NCI-H526 treated with DMSO at 0.1 percent for 48 hours (cell line): ENCODE results near the gene BBS9.

ENCODE experiments used
- DNase-seq: peaks from one replicate; lab custom pipeline; 2025; lab: John Stamatoyannopoulos, UW

BBS9 gene

DNA sequence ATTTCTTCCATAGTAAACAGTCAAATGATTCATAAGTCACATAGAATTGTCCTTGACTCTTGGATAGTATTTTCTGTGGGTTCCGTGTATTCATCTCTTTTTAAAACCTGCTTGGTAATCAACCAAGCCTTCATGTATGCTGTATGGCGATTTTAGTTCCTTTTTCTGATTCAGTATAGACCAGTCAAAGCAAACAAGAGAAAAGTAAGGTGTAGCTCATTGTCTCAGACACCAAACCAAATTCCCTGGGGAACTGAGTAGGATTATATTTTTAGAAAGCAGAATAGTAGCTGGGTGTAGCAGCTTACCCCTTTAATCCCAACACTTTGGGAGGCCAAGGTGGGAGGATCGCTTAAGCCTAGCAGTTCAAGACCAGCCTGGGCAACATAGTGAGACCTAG, 240.5 kb downstream of the BBS9 start:
- DNase-seq = no peak

DNA sequence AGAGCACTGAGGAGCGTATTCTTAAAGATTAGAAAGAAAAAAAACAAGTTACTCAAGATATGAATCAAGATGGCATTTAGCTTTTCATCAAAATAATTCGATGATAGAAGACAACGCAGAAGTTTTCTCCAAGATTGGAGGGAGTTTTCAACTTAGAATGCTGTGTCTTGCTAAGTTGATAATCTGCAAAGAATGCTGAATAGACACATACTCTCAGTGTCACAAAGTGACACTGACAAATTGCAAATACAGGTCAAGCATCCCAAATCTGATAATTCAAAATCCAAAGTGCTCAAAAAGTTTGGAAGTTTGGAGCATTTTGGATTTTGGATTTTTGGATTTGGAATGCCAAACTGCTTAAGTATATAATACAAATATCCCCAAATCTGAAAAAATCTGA, 243.8 kb downstream of the BBS9 start:
- DNase-seq = no peak

GRCh38 chr7:33379891-33380525, 250.6 kb downstream of the BBS9 start:
- DNase-seq = no peak

DNA sequence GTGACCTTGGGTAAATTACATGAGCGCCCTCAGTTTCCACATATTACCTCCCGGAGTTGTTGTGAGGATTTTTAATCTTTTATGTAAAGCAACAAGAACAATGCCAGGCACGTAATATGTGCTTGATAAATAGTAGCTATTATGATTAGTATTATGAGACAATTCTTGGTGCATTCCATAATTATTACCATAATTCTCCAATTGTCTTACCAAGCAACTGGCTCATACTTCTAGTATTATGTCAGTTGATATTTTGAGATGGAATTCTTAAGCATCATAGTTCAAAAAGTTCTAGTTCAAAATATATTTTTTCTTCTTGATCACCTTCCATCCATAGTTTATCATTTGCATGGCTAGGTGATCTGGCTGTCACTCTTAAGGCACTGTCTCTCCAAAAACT, 259.0 kb downstream of the BBS9 start:
- DNase-seq = no peak

DNA sequence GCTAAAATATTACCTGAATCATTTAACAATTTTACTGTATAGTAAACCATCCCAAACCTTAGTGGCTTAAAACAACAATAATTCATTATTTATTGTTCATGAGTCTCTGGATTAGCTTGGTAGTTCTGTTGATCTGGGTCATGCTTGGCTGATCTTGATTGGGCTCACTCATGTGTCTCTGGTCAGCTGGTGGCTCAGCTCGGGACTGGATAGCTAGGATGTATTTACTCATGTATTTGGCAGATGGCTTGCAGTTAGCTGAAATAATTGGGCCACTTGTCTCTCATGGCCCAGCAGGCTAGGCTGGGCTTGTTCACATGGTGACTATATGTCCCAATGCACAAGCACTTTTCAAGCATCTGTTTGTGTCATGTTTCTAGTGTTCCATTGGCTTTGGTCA, 262.8 kb downstream of the BBS9 start:
- DNase-seq = peak; percentile 29

GRCh38 chr7:33393770-33394169, 264.4 kb downstream of the BBS9 start:
- DNase-seq = no peak

GRCh38 chr7:33395340-33395739, 266.0 kb downstream of the BBS9 start:
- DNase-seq = no peak

DNA sequence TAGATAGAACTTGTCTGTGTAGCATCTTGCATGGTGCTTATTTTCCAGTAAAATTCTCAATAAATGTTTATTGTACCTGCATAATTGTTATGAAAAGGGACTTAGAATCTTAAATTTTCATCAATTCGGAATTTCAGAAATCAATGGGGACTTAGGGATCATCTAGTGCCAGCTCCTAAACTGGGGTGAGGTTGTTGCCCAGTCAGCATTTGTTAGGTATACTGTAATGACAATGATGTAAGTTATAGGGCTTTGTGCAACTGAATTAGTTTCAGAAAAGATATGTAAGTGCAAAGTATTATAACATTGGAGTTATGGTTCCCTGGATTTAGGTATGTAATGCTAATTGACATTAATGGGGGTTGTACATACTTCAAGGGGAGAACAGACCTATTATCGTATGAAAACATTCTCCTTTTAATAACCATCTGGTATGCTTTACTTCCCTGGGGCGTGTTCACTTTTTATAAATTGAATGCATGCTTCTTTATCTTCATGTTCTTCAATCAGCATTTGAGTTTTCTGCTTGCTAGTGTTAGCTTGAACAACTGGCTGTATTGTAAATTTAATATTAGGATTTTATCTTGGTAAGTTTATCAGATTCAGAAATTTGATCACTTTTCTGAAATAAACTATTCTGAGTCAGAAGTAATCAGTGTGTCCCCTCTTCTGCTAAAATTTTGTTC, 270.3 kb downstream of the BBS9 start:
- no peak for DNase-seq

- no peak for DNase-seq
Observed at GRCh38 chr7:33400214-33400538, 270.8 kb downstream of the BBS9 start.

DNA sequence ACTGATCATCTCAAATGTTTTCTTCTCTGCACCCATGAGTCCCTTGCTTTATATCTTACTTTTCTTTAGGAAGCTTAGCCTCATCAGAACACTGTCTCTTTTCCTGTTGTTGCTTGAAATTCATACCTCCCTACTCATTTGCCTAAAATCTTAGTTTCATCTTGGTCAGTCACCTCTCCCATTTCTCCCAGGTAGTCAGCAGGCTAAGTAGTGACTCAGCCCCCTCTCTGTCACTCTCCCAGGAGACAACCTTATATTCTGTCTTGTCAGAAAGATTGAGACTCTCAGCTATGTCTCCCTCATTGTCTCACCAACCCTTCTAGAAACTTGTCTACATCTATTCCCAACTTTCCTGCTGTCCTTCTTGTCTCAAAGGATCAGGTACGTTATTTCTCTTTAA, 280.9 kb downstream of the BBS9 start:
- no peak for DNase-seq

- no peak for DNase-seq
Observed at GRCh38 chr7:33411020-33411419, 281.7 kb downstream of the BBS9 start.

DNA sequence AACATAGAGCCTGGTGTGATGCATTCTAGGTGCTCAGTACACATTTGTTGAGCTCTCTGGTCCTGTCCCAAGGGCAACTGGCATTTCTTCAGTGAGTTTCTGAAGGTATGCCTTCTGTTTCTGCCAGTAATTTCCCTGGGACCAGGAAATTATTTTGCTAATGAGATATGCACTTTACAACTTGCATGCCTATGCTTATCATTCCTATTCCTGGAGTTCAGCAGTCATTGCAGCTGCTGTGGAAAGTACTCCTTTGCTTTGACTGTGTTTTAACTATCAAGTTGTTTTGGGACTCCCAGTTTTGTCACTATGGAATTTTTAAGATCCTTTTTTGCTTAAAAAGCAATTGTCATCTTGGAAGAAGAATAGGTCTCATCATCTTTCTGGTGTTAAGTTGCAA, 283.0 kb downstream of the BBS9 start:
- no peak for DNase-seq

DNA sequence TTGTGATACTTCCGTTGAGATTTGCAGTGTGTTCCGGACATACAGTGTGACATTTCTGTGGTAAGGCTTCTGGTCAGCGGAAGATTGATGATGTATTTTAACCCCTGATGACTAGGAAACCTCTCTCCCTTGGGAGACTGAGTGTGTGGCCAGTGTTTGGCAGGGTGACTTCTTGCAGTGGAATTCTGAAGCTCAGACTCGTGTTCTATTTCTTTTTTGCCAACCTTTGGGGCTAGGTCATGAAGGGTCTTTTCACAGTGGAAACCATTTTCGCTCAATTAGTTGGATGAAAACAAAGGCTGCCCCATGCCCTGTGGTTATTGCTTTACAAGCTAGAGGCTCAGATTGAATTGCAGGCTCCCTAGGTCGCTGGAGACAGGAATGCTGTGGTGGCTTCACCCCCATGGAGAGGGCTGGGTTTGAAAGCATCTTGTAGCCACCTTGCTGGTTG, 288.9 kb downstream of the BBS9 start:
- no peak for DNase-seq

GRCh38 chr7:33420311-33420940, 291.1 kb downstream of the BBS9 start:
- no peak for DNase-seq

DNA sequence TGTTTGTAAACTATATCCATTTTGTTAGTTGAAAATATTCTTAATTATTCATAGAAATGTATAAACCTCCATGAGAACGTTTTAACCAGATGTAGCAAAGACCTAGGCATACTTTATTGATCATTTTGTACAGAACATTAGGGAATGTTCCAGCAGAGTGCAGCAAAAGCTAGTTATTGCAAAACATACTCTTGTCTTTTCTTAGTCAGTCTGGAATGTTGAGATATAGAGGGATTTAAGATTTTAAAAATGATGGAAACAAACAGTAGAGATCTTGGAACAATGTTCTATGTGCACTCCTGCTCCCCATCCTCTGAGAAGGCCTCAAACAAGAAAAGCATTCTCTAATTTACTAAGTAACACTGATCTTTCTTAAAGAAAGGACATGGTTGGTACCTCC, 292.1 kb downstream of the BBS9 start:
- DNase-seq = no peak

DNA sequence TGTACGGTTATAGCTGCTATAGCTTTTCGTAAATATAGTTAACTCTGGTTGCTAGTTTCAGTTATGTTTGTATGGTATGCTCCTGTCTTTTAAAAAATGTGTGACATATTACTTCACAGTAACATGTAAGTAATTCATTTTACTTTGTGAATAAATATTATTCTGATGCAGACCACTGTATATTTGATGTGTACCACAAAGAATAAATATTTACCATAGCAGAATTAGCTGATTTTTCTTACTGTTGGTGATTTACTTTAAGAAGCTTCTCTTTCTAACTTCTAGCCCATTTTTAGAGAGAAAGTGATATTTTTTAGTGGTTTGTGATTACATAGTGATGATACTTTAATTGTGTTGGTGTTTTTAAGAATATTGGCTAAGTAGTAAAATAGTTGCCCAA, 292.8 kb downstream of the BBS9 start:
- DNase-seq = no peak

- no peak for DNase-seq
Observed at GRCh38 chr7:33422825-33423645, 293.7 kb downstream of the BBS9 start.

GRCh38 chr7:33423646-33424020, 294.3 kb downstream of the BBS9 start:
- DNase-seq = no peak

DNA sequence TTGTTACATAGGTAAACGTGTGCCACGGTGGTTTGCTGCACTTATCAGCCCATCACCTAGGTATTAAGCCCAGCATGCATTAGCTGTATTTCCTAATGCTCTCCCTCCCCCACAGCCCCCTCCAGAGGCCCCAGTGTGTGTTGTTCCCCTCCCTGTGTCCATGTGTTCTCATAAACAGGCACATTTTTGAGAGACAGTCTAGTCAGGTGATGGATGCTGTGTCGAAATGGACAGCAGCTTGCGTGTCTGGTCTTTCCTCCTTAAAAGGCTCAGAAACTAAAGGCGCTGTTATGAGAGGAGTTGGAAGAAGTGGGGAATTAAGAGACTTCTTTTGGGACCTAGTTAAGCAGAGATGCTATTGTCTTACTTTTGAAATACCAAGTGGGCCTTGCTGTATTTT, 296.0 kb downstream of the BBS9 start:
- no peak for DNase-seq

DNA sequence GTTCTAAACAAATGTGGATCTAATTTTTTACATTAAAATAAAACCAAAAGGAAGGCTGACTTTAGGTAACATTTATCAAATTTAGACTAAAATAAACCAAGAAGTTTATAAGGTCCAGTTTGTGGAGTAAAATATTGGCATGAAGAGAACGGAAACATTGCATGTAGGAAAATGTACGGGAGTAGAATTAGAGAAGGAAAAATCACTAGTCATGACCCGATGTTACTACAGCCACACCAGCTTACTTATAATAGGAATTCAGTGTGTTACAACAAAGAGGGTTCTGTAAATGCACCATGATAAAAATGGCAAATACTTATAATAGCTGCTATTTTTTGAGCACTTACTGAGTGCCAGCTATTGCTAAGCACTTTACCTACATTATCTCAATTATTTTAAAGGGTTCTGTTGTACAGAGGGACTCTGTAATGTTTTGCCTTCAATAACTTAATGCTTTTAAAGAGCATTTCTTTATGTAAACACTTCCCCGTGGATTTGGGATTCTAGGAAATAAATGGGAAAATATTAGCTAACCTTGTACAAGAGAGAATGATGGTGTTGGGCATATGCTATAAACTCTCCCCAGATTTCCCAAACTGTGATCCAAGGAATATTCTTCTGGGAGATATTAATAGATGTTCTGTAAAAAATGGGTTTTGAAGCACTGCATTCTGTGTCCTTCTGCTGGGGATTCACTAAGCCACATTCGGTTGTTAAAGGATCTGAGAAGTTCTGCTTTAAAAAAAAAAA, 296.7 kb downstream of the BBS9 start:
- DNase-seq = no peak

GRCh38 chr7:33428415-33428814, 299.1 kb downstream of the BBS9 start:
- no peak for DNase-seq

DNA sequence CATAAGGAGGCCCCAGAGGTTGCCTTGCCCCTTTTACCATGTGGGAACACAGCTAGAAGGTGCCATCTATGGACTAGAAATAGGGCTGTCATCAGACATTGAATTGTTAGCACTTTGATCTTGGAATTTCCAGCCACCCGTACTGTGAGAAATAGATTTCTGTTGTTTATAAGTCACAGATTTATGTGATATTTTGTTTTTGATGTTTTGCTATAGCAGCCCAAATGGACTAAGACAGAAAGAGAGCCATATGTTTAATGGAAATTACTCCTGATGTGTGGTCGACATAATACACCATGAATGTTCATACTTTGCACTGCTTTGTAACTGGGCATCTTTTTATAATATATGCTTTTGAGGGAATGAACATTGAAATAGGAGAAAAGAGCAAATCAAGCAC, 302.2 kb downstream of the BBS9 start:
- no peak for DNase-seq
